GM23338 (cell line): ENCODE results near the gene ANKRD45. TPM values are rescaled to one million over a fixed set of nuclear protein-coding genes. Genes with fewer than 3 reads are reported as not detected.

ENCODE experiments used
- ATAC-seq: fragments of 200-7000 bp; cut with Tn5 transposase; 3 replicates; pipeline ENCODE4 v1.9.1; 2020
- DNase-seq: peaks from one replicate; pipeline ENCODE4 v3.0.0-alpha.2; 2015; ENCODE audit warnings: low spot score
- H2AFZ ChIP-seq: fragments of 200-600 bp; sonication (generic); 2 replicates; pipeline ENCODE4 v1.8.0; 2016; ENCODE audit warnings: antibody characterized with exemption, mild to moderate bottlenecking, moderate library complexity
- H3F3A ChIP-seq: fragments of 200-600 bp; sonication (generic); replicated peaks from 2 replicates; pipeline ENCODE4 v1.8.0; 2017; ENCODE audit warnings: antibody characterized with exemption, mixed run types, low read depth
- H3K27ac ChIP-seq: fragments of 200-600 bp; sonication (generic); 2 replicates; pipeline ENCODE4 v1.6.1; 2016; ENCODE audit warnings: low read depth
- H3K27me3 ChIP-seq: fragments of 200-600 bp; sonication (generic); 2 replicates; pipeline ENCODE4 v1.8.0; 2016; ENCODE audit warnings: mild to moderate bottlenecking, mixed run types, moderate library complexity; ENCODE audit not compliant: insufficient read depth
- H3K36me3 ChIP-seq: fragments of 200-600 bp; sonication (generic); 2 replicates; pipeline ENCODE4 v1.8.0; 2016; ENCODE audit warnings: mild to moderate bottlenecking; ENCODE audit not compliant: insufficient read depth
- H3K4me1 ChIP-seq: fragments of 200-600 bp; sonication (generic); 2 replicates; pipeline ENCODE4 v1.8.0; 2016; ENCODE audit warnings: mild to moderate bottlenecking, moderate library complexity; ENCODE audit not compliant: insufficient read depth
- H3K4me2 ChIP-seq: fragments of 200-600 bp; sonication (generic); 2 replicates; pipeline ENCODE4 v1.7.1; 2017; ENCODE audit warnings: mixed run types
- H3K4me3 ChIP-seq: fragments of 200-600 bp; sonication (generic); 2 replicates; pipeline ENCODE4 v1.6.1; 2016; ENCODE audit warnings: mixed run types
- H3K79me2 ChIP-seq: fragments of 200-600 bp; sonication (generic); replicated peaks from 2 replicates; pipeline ENCODE4 v1.8.0; 2017; ENCODE audit warnings: mild to moderate bottlenecking; ENCODE audit not compliant: insufficient read depth
- H3K9me2 ChIP-seq: fragments of 200-600 bp; sonication (generic); 2 replicates; pipeline ENCODE4 v1.8.0; 2017; ENCODE audit not compliant: insufficient read depth
- H4K20me1 ChIP-seq: fragments of 200-600 bp; sonication (generic); replicated peaks from 2 replicates; pipeline ENCODE4 v1.8.0; 2017; ENCODE audit warnings: mild to moderate bottlenecking; ENCODE audit not compliant: insufficient read depth
- H3K27ac Mint-ChIP-seq: 2 replicates; pipeline ENCODE4 v1.8.0; 2020; ENCODE audit warnings: inconsistent platforms, mild to moderate bottlenecking, moderate library complexity, mixed read lengths
- H3K27me3 Mint-ChIP-seq: 3 replicates; pipeline ENCODE4 v1.8.0; 2022; ENCODE audit warnings: low read depth, mild to moderate bottlenecking, moderate library complexity, mixed read lengths, inconsistent platforms; ENCODE audit not compliant: insufficient read depth, poor library complexity
- H3K36me3 Mint-ChIP-seq: 3 replicates; pipeline ENCODE4 v1.8.0; 2021; ENCODE audit warnings: low read depth, mild to moderate bottlenecking, inconsistent platforms, moderate library complexity, mixed read lengths
- H3K4me1 Mint-ChIP-seq: 3 replicates; pipeline ENCODE4 v1.8.0; 2020; ENCODE audit warnings: mild to moderate bottlenecking, inconsistent platforms, mixed read lengths
- H3K4me3 Mint-ChIP-seq: 3 replicates; pipeline ENCODE4 v1.8.0; 2021; ENCODE audit warnings: moderate library complexity, mild to moderate bottlenecking, inconsistent platforms, mixed read lengths
- H3K9me3 Mint-ChIP-seq: 3 replicates; pipeline ENCODE4 v1.8.0; 2020; ENCODE audit warnings: moderate library complexity, mild to moderate bottlenecking, inconsistent platforms, mixed read lengths
- CREB1 ChIP-seq: fragments of 250-450 bp; sonication (Bioruptor Pico); IDR thresholded peaks from 2 replicates; pipeline ENCODE4 v1.5.0; 2020; ENCODE audit warnings: low read depth, mild to moderate bottlenecking, moderate library complexity
- CTCF ChIP-seq, 2 experiments: fragments of 200-600 bp in 1 of 2; sonication (generic) in 1 of 2; conservative IDR thresholded peaks; 2 replicates each; pipeline versions ENCODE4 v1.5.1 to v1.6.1; 2016 to 2017; ENCODE audit warnings: antibody characterized with exemption in 2 of 2, low read depth in 2 of 2, mild to moderate bottlenecking in 2 of 2, moderate library complexity in 1 of 2
- REST ChIP-seq: IDR thresholded peaks from one replicate; pipeline ENCODE4 v1.6.1; 2018; ENCODE audit warnings: antibody characterized with exemption; ENCODE audit not compliant: unreplicated experiment
- STAT1 ChIP-seq: IDR thresholded peaks from one replicate; pipeline ENCODE4 v1.6.1; 2016; ENCODE audit warnings: antibody characterized with exemption; ENCODE audit not compliant: unreplicated experiment
- polyA plus RNA-seq: library from polyadenylated mRNA; unstranded; fragments of >200 nt; fragmentation: Nextera tagmentation; extraction: Ambion mirVana; gene quantifications from 2 replicates; pipeline ENCODE4 v1.2.1, GENCODE V29; 2016
- total RNA-seq: library from RNA; depleted of rRNA; stranded (reverse); fragments of >200 nt; shearing (Covaris generic); gene quantifications from 2 replicates; pipeline ENCODE4 v1.2.3, GENCODE V29; 2014

Gene ANKRD45
- total and polyA plus RNA-seq, 2 experiments from 2014 or later: 1.5 to 2.3 TPM

DNA sequence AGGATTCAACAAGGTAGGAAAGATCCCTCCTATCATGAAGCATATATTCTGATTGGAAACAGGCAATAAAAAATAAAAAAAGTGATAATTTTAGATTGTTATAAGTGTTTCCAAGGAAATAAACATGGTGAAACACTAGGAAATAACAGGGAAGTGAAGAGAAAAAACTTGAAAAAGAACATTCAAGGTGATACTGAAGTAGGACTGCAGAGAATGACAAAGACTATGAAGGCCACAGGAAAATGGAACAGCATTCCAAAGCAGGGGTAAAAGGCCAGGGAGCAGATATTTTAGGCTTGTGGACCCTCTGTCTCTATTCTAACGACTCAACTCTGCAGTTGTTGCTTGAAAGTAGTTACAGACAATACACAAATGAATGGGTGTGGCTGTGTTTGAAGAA is 7.9 kb downstream of the ANKRD45 start:
- H3K4me3 ChIP-seq: no peak overlapping the region
- ATAC-seq: no peak
- H3K27me3 Mint-ChIP-seq: no peaks in the 10 kb centered on the region

More for the DNA sequence above, 7.9 kb downstream of the ANKRD45 start:
- no peaks in the 10 kb centered on the region for H3K79me2 ChIP-seq
- TF ChIP-seq REST (no peak), STAT1 (no peak), CREB1 (CRISPR knock-in tag) (no peak), CTCF (conservative IDR thresholded peaks at IDR 0.05; ENCODE audit: low read depth in 2 of 2) (no peak)
- Mint-ChIP-seq H3K36me3 (peaks cover 9% of the 10 kb centered on the region; the same call in 2 of the 3 replicates), H3K4me1 (no peaks in the 10 kb centered on the region), H3K4me3 (no peak overlapping the region), H3K27ac (no peak overlapping the region), H3K9me3 (peaks cover 6% of the 10 kb centered on the region; the same call in 2 of the 3 replicates)
- no peaks in the 10 kb centered on the region for H4K20me1 ChIP-seq
- no peak overlapping the region for H2AFZ ChIP-seq
- H3K27me3 ChIP-seq: no peaks in the 10 kb centered on the region
- no peak overlapping the region for H3K27ac ChIP-seq
- no peaks in the 10 kb centered on the region for H3K4me1 ChIP-seq
- no peak overlapping the region for H3K4me2 ChIP-seq
- no peaks in the 10 kb centered on the region for H3K9me2 ChIP-seq
- peaks cover under 1% of the 10 kb centered on the region; the same call in 1 of the 2 replicates for H3K36me3 ChIP-seq
- no peaks in the 10 kb centered on the region for H3F3A ChIP-seq
- no peak for DNase-seq
